Measurements from ENCODE around the gene LMAN1L.

Gene LMAN1L

GRCh38 chr15:74816624-74817369 is 4.2 kb downstream of the LMAN1L start:
- DNase-seq (ENCODE audit: low read depth) = no peak

- DNase-seq (ENCODE audit: low read depth) = no peak
Measured at GRCh38 chr15:74817370-74817737, 4.7 kb downstream of the LMAN1L start.

DNA sequence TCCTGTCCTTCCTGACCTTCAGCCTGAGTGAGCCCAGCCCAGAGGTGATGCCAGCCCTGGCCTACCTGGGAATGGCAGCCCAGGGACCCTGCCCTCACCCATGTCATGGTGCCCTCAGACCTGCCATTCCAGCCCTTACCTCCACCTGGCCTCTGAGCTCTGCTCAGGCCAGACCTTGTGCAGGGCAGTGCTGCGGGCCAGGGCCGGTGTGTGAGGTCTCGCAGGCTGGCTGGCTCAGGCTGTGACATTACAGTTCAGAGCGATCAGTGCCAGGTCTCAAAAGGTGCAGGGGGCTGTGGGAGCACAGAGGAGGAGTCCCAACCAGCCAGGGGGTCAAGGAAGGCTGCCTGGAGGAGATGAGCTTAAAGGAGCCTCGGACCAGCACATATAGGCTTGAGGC is 7.4 kb downstream of the LMAN1L start:
- no peak for DNase-seq (ENCODE audit: low read depth)

DNA sequence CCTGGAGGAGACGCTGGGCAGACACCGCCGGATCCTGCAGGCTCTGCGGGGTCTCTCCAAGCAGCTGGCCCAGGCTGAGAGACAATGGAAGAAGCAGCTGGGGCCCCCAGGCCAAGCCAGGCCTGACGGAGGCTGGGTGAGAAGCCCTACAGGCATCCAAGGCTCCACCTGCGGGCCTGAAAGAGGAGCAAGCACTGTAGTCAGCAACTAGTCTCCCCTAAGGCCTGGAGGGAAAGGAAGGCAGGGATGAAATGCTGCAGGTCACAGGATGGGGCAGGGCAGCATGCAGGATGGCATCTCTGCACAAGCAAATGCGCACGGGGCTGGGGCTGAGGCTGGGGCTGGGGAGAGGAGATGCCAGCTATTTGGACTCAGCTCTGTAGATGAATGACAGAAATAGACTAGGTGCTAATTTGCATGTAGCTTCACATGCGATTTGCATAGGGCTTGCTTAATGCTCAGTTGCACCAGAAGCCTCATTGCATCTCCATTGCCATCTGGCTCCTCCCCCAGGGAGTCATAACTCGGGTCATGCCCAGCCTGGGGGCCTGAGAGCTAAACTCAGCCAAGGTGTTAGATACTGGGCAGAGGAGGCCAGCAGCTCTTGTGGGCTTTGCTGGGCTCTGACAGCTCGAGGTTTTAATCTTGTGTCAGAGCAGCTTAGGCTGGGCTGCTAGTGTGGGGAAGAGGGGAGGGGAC is 8.6 kb downstream of the LMAN1L start:
- DNase-seq (ENCODE audit: low read depth) = no peak

GRCh38 chr15:74821790-74822158 is 9.1 kb downstream of the LMAN1L start:
- DNase-seq (ENCODE audit: low read depth) = no peak

- no peak for DNase-seq (ENCODE audit: low read depth)
Measured at GRCh38 chr15:74822233-74822632, 9.6 kb downstream of the LMAN1L start.

DNA sequence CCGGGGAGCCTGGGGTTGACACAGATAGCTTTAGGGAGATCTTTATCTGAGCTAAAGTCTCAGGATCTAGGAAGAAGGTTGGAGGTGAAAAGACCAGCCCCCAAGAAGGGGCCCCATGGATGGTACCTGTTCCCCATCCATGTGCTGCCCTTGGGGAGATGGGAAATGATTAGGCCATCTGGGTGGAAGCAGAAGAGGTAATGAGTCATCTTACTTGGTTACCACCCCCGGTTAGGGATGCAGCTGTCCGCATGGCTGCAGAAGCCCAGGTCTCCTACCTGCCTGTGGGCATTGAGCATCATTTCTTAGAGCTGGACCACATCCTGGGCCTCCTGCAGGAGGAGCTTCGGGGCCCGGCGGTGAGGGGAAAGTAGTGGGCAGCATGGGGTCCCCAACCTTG is 10.7 kb downstream of the LMAN1L start:
- DNase-seq (ENCODE audit: low read depth) = no peak

DNA sequence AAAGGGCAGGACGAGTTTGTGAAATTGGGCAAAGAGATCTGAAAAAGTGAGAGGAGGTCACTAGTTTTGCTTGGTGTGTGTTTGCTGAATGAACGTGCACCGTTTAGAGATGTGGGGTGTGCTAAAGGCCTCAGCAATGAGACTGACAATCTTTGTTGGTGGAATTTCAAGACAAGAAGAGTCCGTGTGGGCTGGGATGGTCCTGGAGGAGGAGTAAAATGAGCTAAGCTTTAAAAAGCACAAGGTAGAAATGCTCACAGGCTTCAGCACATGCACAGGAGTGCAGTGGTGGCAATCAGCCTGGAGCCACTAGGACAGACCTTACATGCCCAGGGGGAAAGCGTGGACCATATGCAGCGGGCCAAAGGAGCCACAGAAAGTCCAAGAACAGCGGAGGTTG is 12.3 kb downstream of the LMAN1L start:
- no peak for DNase-seq (ENCODE audit: low read depth)

GRCh38 chr15:74825866-74826265 is 13.2 kb downstream of the LMAN1L start:
- DNase-seq (ENCODE audit: low read depth) = no peak

GRCh38 chr15:74826364-74826819 is 13.8 kb downstream of the LMAN1L start, which contains the start of gene CPLX3:
Gene CPLX3 (plus strand): TSS chr15:74826627. CDS start chr15:74826704, 77 bp downstream.
- no peak for DNase-seq (ENCODE audit: low read depth)

GRCh38 chr15:74826921-74827320 is 14.3 kb downstream of the LMAN1L start:
- no peak for DNase-seq (ENCODE audit: low read depth)

DNA sequence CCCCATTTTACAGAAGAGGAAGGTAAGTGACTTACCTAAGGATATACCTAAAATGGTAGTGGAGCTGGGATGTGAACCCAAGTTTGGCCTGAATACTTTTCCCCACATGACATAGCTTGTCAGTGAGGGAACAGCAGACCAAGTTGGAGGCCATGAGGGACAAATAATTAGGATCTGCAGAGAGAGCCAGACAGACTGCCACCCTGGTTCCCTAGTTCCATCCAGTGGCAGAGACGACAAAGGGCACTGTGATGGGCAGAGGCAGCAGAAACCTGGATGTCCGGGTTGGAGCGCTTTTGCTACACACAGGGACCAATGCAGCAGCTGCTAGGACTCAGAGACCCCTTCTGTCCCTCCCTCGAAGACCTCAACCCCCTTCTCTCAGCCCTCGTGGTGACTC is 15.0 kb downstream of the LMAN1L start:
- DNase-seq (ENCODE audit: low read depth) = no peak

DNA sequence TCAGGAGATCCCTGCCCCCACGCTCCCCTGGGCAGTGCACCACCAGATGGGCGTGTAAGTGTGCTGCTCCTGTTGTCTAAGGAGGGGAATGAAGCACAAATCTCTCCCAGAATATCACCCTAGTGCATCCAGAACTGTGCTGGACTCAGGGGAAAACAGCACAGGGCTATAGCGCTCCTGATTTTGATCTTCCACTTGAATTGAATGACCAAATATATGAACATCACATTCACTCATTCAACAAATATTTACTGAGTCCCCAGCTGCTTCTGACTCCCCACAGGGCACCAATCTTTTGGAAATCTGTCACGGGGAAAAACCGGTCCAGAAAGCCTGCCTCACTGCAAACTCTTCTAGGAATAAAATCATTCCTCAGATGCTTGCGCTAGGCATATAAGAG is 16.2 kb downstream of the LMAN1L start:
- no peak for DNase-seq (ENCODE audit: low read depth)

DNA sequence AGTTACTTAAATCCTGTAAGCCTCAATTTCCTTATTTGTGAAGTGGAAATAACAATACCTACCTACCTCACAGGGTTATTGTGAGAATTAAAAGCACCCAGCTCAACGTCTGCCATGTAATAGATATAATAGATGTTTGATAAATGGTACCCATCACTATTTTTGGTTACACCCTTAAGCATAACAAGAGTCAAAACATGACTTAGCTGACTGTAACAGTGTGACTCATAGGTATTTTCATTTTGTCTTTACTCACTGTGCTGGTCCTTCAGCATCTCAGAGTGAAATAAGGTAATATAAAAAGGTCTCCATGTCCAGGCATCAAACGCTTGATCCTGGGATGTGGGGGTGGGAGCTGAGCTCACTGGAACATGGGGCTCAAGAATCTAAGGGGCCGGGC is 16.9 kb downstream of the LMAN1L start:
- no peak for DNase-seq (ENCODE audit: low read depth)

DNA sequence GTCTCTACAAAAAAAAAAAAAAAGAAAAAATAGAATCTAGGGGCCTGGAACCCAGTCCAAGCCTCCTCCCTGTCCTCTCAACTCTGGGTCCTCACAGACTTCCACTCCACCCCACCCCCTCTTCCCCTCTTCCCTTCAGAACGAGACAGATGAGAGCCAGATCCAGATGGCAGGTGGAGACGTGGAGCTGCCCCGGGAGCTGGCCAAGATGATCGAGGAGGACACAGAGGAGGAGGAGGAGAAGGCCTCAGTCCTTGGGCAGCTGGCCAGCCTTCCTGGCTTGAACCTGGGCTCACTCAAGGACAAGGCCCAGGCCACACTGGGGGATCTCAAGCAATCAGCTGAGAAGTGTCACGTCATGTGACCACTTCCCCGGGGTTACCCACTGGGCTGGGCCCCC is 17.4 kb downstream of the LMAN1L start:
- no peak for DNase-seq (ENCODE audit: low read depth)

DNA sequence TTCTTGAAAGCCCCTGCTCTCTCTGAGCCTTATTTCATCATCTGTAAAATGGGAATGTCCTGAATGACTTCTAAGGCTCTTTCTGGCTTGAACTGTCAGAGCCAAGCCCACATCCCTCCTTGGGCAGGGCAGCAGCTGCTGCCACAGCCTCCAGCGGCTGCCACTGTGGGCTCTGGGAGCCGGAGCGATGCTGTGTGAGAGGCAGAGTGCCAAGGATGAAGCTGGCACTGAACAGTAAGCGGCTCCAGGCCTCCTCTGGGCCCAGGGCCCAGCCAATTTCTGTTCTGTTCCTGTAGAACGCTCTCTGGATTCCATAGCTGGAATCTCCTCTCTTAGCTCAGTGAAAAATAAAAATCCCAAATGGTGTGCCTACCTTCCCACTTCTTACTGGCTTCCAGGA is 18.2 kb downstream of the LMAN1L start:
- DNase-seq (ENCODE audit: low read depth) = no peak

- DNase-seq (ENCODE audit: low read depth) = no peak
Measured at GRCh38 chr15:74831813-74832495, 19.3 kb downstream of the LMAN1L start.

GRCh38 chr15:74832826-74833225 is 20.2 kb downstream of the LMAN1L start:
- DNase-seq (ENCODE audit: low read depth) = no peak

DNA sequence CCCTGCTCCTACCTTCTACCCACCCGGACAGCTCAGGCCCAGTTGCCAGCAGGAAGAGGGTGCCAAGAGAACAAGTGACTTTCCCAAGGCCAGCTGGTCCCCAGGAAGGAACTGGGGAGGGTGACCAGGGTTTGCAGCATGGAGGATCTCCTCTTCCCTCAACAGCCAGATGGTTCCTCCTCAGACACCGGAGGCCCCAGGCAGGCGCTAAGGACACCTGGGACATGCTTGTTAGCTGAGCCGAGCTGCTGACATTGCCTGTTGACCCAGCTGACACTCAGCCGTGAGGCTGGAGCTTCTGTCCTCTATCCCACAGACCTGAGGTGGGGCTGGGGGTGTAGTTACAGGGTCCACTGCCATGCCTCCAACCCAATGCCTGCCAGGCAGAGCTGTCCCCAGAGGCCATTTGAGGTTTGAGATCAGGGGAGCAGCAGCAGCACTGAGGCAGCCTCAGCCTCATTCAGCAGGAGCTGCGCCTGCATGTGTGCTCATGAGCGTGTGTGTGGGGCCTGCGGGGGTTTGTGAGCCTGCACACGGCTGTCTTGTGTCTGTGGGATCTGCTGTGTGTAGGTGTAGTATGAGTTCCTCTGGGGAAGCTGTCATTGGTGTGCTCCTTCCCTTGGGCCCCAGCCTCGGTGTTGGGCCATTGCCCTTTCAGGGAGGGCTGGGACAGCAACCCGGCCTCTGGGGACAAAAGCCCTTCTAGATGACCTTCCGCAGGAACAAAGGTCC is 20.9 kb downstream of the LMAN1L start:
- no peak for DNase-seq (ENCODE audit: low read depth)

- DNase-seq (ENCODE audit: low read depth) = no peak
Measured at GRCh38 chr15:74835312-74835823, 22.7 kb downstream of the LMAN1L start.

DNA sequence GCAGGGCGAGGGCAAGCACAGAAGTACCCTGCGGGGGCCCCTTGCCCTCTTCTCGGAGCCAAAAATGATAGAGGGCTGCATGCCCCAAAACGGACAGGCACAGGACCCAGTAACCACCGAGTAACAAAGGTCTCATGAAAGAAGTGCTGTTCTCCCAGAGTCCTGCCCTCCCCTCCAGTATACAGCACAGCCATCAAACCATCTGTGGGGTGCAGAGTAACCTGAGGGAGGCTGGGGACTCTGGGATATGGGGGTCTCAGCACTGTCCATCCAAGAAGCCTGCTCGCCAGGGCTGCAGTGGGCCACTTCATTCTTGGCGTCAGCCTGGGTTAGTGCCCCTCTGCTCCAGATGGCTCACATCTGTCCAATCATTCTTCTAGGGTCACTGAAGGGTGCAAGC is 24.2 kb downstream of the LMAN1L start:
- DNase-seq (ENCODE audit: low read depth) = no peak

DNA sequence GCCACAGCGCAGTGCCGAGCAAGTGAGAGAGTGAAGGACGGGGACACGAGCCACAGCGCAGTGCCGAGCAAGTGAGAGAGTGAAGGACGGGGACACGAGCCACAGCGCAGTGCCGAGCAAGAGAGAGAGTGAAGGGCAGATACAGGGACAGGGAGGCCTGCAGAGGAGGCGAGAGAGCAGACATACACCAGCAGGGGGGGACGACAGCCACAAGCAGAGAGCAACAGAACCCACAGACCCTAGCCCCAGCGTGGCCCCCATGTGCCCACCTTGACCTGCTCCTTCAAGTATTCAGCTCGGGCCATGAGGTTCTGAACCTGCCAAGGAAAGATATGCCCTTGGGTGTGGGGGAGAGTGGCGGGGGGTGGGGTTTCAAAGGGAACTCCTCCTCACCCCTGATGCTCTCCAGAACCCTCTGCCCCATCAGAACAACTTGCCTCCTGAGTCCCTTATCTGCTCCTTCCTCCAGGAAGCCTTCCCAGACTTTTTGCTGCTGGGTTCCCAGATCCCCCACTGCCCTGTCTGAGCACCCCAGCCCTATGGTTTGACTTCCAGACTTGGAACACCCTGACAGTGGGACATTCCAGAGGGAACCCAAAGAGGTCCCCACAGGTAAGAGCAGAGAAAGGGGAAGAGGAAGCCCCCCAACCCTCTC is 25.0 kb downstream of the LMAN1L start:
- DNase-seq (ENCODE audit: low read depth) = no peak
